Measurements from ENCODE around the gene TEKT2.

GRCh38 chr1:36093226-36093625 is 9.3 kb downstream of the TEKT2 start:
- TF ChIP-seq SMC3 (IDR thresholded peaks at IDR 0.05; ENCODE audit: low read depth, low read length) (no peak), POLR2A (IDR thresholded peaks at IDR 0.05; ENCODE audit: low read depth, low read length) (no peak), MAFK (IDR thresholded peaks at IDR 0.05; ENCODE audit: low read depth, low read length) (no peak), BHLHE40 (IDR thresholded peaks at IDR 0.05; ENCODE audit: low read depth, low read length) (no peak), RFX5 (IDR thresholded peaks at IDR 0.05; ENCODE audit: low read depth, low read length) (no peak), FOS (IDR thresholded peaks at IDR 0.05; ENCODE audit: low read depth, low read length) (no peak), USF2 (IDR thresholded peaks at IDR 0.05; ENCODE audit: low read depth, low read length) (no peak), ELK1 (IDR thresholded peaks at IDR 0.05; ENCODE audit: borderline replicate concordance, low read depth, low read length) (no peak), CTCF (conservative IDR thresholded peaks at IDR 0.05; ENCODE audit: low read depth, low read length) (no peak), RAD21 (IDR thresholded peaks at IDR 0.05; ENCODE audit: low read length) (no peak), RCOR1 (IDR thresholded peaks at IDR 0.05; ENCODE audit: insufficient replicate concordance, low read length) (no peak), MXI1 (IDR thresholded peaks at IDR 0.05; ENCODE audit: borderline replicate concordance, low read depth, low read length) (no peak), NFE2L2 (IDR thresholded peaks at IDR 0.05; ENCODE audit: low read depth, low read length) (no peak), CHD1 (IDR thresholded peaks at IDR 0.05; ENCODE audit: low read depth, low read length) (no peak)

All from IMR-90 (cell line).